KG1 (cell line): ENCODE results near the gene TFCP2L1.

Experiments
- DNase-seq: peaks from one replicate; lab custom pipeline; 2025; lab: John Stamatoyannopoulos, UW

Gene TFCP2L1

DNA sequence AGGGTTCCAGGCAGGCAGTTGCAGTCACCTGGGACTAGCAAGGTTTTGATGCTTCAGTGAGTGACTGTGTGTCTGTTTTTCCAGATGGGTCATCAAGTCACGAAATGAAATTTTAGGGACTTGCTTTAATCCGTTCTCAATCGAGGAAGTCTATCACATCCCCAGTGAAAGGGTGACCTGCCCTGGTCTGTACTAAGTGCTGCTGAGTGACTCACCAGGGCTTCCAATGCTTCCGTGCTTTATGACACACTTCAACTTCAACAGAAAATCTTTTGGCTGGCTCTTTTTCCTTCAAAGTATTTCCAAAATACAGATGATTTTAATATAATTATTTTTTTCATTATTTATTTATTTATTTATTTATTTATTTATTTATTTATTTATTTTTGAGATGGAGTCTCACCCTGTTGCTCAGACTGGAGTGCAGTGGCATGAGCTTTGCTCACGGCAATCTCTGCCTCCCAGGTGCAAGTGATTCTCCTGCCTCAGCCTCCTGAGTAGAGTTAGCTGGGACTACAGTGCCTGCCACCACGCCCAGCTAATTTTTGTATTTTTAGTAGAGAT lies 18.4 kb downstream of the TFCP2L1 start:
- DNase-seq = no peak

DNA sequence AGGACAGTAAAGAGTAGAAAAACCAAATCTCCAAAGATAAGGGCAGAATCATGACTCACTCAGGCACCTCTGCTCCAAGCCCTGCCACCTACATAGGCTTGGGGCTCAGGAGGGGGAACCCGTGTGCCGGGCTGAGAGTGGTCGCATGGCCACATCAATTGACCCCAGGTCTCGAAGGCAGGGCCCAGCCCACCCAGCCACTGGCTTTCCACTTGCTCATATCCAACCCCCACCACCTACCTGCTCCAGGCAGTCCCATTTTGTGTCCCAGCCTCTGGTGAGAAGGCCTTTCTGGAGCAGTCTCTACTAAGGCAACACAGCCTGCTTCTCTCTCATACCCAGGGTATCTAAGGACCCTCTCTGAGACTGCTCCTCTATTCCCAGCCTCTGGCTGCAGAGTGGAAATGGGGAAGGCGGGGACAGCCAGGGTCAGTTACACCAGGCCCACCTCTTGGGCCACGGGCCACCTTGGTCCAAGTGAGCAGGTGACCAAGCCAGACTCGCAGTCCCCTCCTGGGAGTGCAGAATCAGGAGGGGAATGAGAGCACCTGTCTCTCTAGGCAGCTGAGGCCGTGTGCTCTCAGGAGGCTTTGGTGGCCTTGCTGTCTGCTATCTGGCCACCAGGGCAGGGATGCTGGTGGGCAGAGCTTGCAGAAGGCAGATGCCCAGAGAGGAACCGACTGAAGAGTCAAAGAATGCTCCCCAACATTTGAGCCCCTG lies 20.8 kb downstream of the TFCP2L1 start:
- no peak for DNase-seq

DNA sequence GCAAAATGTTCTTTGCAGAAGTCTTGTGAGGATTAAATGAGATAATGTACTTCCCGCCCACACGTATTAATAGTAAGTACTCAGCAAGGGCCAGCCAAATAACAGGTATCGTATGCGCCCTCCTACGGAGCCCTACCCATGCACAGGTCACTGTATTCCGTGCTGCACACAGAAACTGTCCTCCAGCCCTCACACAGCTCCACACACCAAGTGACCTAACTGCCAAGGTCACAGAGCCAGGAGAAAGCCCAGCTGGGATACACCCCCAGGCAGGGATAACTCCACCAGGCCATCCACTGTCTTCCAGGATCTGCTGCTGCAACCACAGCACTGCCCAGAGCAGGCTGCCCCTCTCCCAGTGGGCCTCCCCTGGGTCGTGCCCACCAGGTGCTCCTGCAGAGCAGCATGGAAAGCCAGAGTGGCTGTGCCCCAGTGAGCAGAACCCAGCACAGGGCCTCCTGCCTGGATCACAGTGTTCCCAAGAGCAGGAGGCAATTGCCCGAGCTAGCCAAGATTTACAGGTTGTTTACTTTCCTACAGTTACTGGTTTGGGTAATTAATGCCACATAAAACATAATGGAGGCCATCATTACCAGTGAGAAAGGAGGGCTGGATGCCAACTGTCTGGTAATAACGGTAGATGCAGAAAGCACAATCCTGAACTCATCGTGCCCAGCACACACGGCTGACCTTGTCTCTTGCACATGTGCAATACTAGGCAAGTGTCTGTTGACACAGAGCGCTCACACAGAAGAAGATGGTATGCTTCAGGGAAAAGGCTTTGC lies 24.4 kb downstream of the TFCP2L1 start:
- DNase-seq = no peak

DNA sequence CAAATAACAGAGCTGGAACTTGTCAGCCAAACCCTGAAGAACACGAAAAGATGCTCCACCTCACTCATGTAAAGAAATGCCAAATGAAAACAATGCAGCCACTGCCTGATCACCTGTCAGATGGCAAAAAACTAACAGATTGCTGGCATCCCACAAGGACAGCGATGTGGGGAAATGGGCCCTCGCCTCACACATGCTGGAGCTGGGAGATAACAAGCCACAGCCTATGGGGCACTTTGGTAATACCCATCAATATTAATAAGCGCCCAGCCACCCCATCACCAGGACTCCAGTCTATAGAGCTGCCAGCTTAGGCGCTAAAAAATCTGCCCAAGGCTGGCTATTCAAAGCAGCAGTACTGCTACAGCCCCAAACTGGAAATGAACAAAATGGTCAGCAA lies 27.0 kb downstream of the TFCP2L1 start:
- DNase-seq = no peak

DNA sequence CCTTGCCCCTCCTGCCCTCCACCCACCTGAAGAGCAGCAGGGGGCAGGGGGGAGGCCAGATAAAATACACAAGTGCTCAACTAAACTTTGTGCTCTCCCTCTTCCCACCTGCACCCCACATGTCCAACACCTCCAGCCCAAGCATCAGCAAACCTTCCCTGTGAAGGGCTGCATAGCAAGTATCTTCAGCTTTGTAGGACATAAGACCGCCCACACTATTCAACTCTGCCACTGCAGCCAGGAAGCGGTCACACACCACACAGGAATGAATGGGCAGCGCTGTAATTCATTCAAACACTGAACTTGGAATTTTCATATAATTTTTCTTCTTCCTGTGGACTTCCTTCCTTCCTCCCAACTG lies 27.5 kb downstream of the TFCP2L1 start:
- DNase-seq = no peak

DNA sequence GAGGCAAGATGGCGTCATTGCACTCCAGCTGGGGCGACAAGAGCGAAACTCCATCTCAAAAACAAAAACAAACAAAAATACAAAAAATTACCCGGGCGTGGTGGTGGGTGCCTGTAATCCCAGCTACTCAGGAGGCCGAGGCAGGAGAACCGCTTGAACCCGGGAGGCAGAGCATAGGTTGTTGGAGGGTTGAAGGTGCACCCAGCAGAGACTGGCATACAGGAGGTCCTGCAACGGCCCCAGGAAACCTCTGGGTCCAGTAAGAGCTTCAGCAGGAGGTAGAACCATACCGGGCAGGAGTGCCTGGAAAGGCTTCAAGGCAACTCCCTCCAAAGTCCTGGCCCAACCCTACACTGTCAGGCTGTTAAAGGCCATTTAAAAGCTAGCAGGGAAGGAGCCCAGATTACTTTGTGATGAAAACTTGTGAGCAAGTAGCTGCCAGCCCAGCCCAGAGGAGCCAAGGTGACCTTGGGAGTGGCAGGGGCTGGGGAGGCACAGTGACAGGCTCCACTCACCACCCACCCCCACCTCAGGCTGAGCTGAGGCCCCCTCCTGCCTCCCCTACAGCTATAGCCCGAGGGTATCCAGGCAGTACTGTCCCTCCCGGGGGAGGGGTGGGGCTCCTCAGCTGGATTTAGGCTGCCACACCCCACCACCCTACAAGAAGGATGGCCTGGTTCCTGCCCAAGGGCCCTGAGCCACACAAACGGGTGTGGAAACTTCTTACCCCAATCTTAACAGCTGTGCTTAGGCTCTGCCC lies 28.1 kb downstream of the TFCP2L1 start:
- DNase-seq = no peak

DNA sequence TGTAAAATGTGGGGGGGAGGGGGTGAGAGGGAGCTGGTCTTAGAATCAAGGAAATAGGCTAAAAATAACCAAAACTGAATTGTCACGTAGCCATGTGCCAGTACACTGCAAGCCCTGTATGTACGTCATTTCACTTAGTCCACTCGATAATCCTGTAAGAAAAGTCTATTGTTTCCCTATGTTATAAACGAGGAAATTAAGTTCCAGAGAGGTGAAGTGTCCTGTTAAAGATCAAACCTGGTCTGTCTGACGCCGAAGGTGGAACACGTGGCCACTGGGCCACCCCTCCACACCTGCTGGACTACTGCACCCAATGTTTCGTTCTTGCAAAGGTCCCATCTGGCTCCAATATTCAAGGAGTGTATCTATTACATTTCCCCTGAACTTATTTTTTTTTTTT lies 29.6 kb downstream of the TFCP2L1 start:
- no peak for DNase-seq

DNA sequence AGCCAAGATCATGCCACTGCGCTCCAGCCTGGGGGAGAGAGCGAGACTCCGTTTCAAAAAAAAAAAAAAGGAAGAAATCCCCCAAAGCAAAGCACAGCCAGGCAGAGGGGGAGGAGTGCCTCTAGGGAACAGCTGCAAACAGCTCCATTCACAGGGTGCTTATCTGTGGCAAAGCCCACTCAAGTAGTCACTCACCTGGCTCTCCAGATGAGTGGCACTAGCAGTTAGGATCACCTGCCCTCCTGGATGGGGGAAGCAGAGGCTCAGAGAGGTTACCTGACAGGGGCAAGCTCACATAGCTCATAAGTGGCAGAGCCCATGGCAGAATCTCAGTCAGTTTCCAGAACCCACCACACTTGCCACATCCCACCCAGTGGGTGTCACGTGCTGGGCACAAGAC lies 30.3 kb downstream of the TFCP2L1 start:
- DNase-seq = no peak

DNA sequence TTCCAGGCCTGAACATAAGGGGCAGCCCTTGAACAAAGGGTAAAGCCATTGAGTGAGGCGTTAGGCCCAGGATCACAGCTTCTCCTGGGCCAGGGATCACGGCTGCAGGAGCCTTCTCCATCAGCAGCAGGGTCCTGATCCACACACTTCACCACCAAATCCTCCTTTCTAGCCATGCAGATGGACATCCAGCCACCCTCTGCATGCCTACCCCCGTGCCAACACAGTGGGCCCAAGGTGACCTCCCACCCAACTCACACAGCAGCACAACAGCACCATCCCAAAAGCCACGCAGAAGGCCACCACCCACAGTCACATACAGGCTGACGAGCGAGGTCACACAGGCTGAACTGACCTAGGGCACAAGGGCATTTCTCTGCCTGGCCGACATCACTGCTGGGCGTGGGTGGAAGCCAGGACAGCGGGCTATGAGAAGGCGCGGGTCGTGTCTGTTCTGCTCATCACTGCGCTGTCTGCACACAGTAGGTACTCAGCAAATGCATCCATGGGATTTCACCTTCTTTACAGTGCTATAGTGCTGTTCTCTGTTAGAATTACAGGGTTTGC lies 31.2 kb downstream of the TFCP2L1 start:
- DNase-seq = no peak

DNA sequence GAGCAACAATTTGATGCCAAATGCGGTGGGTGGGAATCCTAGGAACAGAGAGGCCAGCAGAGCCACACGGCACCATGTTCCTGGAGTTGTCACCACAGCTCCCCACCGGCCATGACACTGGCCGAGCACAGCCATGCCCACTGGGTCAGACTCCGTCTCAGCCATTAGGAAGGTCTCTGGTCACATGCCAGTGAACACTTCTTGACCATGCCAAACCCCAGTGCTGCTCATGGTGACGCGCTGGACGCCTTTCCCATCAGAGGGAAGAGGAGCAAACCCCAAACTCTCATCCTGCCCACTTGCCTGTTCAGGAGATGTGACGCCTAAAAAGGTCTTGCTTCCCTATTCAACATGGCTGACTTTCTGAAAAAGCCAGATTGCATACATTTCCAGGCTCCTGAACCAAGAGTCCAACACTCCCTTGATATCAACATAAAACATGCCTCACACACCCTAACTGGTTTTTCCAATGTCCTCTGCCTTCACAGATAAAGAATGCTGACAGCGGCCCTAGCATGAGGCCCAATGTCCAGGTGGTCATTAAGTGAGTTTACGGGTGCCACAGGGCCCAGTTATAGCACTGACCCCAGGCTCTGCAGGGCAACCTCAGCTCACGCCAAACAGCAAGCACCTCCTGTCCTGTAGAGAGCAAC lies 31.9 kb downstream of the TFCP2L1 start:
- DNase-seq = no peak

DNA sequence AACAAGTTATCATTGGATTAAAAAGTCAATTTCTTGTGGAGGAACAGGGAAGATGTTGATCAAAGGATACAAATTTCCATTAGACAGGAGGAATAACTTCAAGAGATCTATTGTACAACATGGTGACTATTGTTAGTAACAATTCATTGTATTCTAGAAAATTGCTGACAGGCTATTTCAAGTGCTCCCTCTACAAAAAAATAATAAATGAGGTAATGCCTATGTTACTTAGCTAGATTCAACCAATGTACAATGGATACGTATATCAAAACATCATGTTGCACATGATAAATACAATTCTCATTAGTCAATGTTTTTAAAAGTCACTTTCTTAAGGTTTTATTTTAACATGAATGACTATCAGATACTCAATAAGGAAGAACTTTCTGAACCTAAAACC lies 33.5 kb downstream of the TFCP2L1 start:
- DNase-seq = no peak

DNA sequence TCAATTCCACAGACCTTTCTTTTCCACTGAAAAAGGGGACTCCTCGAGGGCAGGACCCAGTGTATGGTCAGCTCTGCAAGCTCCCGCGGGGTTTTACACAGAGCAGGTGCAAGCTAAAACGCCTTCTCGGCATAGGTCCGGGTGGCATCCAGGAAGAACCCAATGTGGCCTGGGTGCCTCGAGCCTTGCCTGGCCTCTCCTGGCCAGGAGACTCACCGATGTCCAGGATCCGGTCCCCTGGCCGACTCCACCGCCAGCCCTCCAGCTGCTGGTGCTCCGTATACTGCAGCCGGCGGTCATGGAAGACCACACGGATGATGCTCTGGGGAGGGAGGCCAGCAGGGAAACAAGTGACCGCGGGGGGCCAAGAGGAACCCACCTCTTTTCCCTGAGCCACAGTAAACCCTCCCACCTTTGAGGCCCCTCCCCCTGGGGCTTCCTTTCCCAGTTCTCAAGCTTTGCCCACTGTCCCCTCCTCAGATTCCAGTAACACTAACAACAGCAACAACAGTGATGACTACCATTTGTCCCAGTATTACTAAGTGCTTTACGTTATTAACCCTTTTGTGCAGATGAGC lies 36.1 kb downstream of the TFCP2L1 start:
- DNase-seq = no peak

DNA sequence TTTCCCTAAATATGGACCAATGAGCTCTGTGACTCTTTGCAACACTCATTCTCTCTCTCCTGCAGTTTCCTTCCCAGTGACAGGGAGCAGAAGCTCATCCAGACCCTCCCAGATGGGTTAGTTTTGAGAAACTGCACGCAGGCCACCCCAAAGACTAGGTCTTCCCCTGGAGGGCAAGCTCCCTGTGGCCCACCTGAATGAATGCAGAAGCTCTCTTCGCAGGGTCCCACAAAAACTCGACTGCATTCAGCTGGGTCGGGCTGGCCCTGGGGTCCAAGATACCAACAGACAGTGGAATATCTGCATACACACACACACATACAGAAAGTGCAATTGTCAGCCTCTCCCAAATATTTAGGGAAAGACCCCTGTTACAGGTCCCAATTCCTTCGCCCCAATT lies 37.0 kb downstream of the TFCP2L1 start:
- no peak for DNase-seq

DNA sequence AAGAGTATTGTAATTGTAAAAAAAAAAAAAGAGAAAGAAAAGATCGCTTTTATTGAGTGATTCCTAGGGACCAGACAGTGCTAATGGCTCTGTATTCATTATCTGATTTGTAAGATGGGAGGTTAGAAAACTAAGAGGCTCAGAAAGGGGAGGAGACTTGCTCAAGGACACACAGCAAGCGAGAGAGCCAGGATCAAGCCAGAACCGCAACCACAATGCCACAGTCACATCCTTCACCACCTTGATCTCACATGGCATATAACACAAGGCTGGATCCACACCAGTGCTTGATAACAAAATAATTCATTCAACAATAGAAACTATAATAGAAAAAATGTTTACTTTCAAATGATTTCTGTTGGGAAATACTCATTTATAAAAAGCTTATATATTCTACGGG lies 37.5 kb downstream of the TFCP2L1 start:
- DNase-seq = no peak

DNA sequence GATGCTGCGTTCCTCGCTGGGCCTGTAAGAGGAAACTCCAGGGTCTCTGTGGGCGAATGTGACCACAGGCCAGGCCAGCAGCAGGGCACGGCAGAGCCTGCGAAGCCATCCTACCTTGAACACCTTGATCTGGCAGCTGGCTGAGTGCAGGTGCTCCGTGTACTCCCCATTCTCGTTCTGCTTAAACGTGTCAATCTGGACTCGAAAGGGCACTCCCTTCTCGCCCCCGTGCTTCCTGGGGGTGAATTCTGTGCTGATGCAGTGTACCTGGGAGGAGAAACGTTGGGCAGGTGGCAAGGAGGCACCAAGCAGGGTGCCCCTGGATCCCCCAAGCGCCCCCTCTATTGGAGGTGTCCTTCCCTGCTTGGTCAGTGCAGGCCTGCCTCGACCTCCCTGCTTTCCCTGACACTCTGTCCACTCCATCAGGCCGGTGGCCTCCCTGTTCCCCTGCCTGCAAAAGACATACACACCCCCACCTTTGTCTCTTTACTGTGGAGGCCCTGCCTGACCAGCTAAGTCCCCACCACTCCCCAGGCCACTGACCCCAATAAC lies 38.2 kb downstream of the TFCP2L1 start:
- DNase-seq = no peak

DNA sequence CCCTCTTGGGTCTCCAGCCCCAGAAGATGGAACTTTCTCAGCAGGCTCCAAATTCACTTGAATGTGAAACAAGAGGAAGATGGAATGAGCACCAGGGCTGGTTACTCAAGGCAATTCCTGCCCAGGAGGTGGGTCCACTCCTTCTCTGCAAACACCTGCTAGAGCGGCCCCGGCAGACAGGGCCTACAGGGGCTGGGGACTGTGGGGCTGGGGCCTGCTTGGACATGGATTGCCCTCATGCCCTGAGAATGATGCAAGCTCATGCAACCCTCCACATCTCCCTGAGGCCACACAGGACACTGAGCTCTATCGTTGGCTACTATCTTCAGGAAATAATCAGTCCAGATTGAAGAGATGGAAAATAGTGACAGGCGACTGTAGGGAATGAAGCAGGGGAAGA lies 39.1 kb downstream of the TFCP2L1 start:
- no peak for DNase-seq

DNA sequence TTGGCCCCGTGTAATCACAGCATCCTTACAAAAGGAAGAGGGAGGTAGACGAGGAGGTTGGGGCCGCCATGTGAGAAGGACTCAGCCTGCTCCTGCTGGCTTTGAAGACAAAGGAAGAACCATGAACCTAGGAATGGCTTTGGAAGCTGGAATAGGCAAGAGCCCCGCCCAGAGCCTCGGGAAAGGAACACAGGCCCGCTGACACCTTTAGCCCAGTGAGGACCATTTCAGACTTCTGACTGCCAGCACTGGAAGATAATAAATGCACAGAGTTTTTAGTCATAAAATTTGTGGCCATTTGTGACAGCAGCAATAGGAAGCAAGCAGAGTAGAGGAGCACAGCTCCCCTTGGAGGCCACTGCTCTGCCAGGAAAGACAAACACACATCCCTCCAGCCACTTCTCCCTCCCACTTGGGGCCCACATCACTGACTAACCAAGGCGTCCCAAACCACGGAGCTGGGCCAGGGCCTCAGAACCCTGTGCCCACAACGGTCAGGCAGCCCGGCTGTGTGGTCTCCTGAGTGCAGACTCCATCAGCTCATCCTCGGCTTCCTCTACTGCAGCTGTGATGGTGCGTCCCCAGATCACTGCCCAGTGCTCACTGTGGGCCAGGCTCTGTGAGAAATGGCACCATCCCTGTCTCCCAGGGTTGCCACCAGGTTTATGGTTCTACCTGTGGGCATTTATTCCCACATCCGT lies 39.7 kb downstream of the TFCP2L1 start:
- DNase-seq = no peak

DNA sequence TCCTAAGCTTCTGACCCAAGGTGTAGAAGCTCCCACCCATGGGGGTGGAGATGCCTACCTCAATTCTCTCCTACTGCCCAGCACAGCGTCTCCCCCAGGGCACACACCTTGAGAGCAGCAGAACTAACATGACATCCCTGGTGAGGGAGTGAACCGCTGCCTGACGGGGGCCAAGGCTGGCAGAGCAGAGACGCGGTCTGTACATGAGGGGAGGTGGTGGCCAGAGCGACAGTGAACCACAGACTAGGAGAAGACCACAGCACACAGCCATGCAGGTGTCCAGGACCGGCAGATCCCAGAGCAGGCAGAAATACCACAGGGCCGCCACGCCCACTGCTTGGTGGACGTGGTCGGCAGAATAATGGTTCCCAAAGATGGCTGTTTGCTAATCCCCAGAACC lies 40.4 kb downstream of the TFCP2L1 start:
- DNase-seq = no peak

DNA sequence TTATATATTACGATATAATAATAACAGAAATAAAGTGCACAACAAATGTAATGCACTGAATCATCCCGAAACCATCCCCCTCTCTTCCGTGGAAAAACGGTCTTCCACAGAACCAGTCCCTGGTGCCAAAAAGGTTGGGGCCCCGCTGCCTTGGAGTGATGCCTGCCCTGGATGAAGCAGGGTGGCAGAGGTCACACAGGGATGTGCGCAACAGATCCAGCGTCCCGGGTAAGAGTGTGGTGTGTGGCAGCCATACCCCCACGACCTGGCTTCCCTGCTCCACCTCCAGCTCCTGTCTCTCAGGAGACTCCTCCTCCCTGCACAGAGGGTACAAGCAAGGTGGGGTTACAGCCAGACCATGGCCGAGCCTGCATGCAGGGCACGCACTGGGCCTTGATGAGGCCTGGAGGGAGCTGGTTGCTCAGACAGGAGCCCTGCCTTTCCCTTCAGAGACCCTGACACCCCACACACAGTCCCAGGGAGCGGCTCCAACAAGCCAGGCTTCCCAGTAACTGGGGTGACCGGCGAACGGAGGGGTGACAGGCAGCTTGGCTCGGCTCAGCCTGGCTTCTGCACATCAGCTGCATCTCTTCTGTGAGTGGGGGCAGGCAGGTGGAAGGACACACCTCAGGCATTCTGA lies 41.1 kb downstream of the TFCP2L1 start:
- no peak for DNase-seq

DNA sequence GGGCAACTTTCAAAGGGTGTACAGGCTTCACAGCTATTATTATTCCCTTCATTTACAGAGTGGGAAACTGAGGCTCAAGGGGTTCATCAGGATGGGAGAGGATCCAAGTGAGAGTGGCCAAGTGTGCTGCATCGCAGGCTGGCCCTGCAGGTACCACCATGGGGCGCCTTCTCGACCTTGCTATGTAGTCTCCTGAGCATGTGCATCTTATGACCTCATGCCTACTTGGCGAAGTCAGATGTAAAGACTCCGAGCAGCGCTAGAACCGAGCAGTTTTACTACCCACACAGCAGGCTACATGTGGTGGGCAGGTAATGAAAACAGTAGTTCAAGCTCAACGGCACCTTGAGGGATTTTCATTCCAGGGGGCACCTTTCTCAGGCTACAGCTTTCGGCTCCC lies 42.0 kb downstream of the TFCP2L1 start:
- DNase-seq = no peak
